Retinal pigment epithelial cell (primary cell): Measurements from ENCODE around the gene TACR2.

ENCODE experiments used
- DNase-seq: peaks from one replicate; pipeline ENCODE4 v3.0.0-alpha.2; 2010; ENCODE audit warnings: low read depth
- H3K4me3 ChIP-seq: 2 replicates; pipeline ENCODE4 v1.5.1; 2011; ENCODE audit warnings: mild to moderate bottlenecking, low read length, control low read depth, moderate library complexity
- TF ChIP-seq, protein P1 (sequence below): conservative IDR thresholded peaks from 2 replicates; pipeline ENCODE4 v1.5.1; 2011; ENCODE audit warnings: low read depth, low read length, control low read depth, inconsistent platforms

Gene TACR2

DNA sequence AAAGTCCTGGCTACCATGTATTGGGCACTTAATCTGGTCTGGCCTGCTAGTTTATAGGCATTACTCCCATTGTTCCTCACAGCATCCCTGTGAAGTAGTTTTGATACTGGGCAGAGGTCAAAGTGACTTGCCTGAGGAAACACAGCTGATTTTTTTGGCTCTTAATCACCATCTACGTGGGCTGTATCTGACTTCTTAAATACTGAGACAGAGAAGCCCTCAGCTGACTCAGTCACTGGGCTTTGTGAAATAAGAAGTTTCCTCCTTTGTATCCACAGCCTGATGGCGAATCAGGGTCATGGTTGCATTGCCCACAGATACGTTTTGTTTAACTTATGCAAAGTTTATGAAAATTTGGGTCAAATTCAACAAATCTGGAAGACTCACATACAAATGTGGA is 13.2 kb downstream of the TACR2 start:
- TF ChIP-seq, protein P1, sequence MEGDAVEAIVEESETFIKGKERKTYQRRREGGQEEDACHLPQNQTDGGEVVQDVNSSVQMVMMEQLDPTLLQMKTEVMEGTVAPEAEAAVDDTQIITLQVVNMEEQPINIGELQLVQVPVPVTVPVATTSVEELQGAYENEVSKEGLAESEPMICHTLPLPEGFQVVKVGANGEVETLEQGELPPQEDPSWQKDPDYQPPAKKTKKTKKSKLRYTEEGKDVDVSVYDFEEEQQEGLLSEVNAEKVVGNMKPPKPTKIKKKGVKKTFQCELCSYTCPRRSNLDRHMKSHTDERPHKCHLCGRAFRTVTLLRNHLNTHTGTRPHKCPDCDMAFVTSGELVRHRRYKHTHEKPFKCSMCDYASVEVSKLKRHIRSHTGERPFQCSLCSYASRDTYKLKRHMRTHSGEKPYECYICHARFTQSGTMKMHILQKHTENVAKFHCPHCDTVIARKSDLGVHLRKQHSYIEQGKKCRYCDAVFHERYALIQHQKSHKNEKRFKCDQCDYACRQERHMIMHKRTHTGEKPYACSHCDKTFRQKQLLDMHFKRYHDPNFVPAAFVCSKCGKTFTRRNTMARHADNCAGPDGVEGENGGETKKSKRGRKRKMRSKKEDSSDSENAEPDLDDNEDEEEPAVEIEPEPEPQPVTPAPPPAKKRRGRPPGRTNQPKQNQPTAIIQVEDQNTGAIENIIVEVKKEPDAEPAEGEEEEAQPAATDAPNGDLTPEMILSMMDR, result no peak
- DNase-seq, result no peak
- H3K4me3 ChIP-seq, result no peak overlapping the region

DNA sequence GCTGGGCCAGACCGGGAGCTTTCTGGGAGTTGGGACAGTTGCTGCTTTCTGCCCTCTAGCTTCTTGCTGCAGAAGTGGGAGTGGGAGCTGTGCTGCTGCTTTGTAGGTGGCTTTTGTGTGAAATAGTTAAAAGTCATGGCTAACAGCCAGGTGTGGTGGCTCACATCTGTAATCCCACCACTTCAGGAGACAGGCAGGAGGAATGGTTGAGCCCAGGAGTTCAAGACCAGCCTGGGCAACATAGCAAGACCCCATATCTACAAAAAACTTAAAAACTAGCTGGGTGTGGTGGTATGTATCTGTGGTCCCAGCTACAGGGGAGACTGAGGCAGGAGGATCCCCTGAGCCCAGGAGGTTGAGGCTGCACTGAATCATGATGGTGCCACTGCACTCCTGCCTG is 13.7 kb downstream of the TACR2 start:
- no peak for DNase-seq
- TF ChIP-seq, protein P1, result no peak
- H3K4me3 ChIP-seq, result no peak overlapping the region

DNA sequence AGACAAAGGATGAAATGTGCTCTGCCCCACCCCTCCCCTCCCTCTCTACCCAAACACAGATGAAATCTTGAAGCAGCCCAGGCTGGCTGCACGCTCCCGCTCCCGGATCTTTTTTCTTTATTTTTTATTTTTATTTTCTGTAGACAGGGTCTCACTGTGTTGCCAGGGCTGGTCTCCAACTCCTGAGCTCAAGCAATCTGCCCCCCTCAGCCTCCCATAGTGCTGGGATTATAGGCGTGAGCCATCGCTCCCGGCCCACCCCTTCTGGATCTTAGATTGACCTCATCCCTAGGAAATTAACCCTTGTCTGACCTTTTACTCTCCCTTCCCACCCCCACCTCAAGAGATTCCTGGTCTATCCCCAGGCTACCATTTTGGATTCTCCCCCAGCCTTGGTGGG is 14.3 kb downstream of the TACR2 start:
- no peak for DNase-seq
- H3K4me3 ChIP-seq, result no peak overlapping the region
- TF ChIP-seq, protein P1, result no peak

DNA sequence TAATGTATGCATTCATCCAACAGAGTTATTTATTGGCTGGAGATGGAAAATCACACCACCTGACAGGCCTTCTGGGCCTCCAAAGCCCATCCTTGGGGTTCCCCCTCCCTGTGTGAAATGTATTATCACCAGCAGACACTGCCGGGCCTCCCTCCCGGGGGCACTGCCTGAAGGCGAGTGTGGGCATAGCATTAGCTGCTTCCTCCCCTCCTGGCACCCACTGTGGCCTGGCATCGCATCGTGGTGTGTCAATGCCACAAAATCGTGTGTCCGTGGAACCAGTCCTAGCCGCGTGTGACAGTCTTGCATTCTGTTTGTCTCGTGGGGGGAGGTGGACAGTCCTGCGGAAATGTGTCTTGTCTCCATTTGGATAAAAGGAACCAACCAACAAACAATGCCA is 15.3 kb downstream of the TACR2 start:
- no peak overlapping the region for H3K4me3 ChIP-seq
- DNase-seq, result no peak
- TF ChIP-seq, protein P1, result no peak

DNA sequence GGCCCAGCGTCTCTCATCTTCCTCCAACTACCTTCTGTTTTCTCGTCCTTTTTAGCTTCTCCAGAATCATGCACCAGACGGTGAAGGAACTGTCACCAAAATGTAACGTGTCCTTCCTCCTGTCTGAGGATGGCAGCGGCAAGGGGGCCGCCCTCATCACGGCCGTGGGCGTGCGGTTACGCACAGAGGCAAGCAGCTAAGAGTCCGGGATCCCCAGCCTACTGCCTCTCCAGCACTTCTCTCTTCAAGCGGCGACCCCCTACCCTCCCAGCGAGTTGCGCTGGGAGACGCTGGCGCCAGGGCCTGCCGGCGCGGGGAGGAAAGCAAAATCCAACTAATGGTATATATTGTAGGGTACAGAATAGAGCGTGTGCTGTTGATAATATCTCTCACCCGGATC is 15.8 kb downstream of the TACR2 start:
- H3K4me3 ChIP-seq, result no peak overlapping the region
- TF ChIP-seq, protein P1, result no peak
- no peak for DNase-seq

DNA sequence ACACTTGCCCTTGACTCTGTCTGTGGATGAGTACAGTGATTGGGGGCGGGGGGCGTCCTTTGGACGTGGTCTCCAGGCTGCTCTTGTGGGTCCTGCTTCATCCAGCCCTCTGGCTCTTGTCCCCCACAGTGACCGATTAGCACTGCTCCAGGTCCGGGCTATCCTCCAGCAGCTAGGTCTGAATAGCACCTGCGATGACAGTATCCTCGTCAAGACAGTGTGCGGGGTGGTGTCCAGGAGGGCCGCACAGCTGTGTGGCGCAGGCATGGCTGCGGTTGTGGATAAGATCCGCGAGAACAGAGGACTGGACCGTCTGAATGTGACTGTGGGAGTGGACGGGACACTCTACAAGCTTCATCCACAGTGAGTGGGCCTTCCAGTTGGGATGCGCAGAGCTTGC is 18.3 kb downstream of the TACR2 start:
- H3K4me3 ChIP-seq, result no peak overlapping the region
- TF ChIP-seq, protein P1, result no peak
- no peak for DNase-seq

DNA sequence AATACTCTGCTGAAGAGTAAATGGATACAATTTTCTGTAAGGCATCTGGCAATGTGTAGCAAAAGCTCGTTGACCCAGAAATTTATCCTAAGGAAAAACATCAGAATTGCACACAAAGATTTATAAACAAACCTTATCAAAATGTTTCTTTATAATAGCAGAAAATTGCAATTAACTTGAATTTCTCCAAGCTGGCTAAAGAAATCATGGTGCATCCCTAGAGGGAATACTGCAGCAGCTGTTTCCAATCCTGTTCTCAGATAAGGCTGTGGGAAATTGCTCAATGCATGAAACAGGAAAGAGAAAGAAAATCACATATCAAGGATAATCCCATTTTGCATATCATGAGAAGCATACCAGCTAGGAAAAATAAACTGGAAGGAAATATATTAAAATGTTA is 18.7 kb downstream of the TACR2 start:
- TF ChIP-seq, protein P1, result no peak
- no peak overlapping the region for H3K4me3 ChIP-seq
- DNase-seq, result no peak
